ENCODE data around the gene ACVR2A.

DNA sequence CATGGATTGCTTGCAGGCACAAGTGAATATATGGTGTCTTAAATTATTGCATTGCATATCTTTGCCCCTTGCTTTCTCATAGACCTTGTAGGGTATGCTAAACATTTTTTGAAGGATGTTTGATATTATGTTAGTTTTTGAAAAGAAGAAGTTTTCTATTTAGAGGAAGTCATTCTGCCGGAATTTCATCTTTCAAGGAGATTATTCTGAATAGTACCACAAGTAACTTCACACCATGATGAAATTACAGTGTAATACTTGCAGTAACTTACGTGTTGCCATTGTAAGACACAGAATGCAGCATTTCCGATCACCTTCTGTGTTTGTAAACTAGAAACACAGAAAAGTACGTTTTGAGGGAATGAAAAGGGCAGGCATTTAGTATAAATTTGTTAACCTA, 71.9 kb downstream of the ACVR2A start:
- TF ChIP-seq CTCF (IDR thresholded peaks at IDR 0.05): no peak
- TF ChIP-seq, protein P1, sequence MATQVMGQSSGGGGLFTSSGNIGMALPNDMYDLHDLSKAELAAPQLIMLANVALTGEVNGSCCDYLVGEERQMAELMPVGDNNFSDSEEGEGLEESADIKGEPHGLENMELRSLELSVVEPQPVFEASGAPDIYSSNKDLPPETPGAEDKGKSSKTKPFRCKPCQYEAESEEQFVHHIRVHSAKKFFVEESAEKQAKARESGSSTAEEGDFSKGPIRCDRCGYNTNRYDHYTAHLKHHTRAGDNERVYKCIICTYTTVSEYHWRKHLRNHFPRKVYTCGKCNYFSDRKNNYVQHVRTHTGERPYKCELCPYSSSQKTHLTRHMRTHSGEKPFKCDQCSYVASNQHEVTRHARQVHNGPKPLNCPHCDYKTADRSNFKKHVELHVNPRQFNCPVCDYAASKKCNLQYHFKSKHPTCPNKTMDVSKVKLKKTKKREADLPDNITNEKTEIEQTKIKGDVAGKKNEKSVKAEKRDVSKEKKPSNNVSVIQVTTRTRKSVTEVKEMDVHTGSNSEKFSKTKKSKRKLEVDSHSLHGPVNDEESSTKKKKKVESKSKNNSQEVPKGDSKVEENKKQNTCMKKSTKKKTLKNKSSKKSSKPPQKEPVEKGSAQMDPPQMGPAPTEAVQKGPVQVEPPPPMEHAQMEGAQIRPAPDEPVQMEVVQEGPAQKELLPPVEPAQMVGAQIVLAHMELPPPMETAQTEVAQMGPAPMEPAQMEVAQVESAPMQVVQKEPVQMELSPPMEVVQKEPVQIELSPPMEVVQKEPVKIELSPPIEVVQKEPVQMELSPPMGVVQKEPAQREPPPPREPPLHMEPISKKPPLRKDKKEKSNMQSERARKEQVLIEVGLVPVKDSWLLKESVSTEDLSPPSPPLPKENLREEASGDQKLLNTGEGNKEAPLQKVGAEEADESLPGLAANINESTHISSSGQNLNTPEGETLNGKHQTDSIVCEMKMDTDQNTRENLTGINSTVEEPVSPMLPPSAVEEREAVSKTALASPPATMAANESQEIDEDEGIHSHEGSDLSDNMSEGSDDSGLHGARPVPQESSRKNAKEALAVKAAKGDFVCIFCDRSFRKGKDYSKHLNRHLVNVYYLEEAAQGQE (IDR thresholded peaks at IDR 0.05; ENCODE audit: insufficient read depth in 1 of 2, low read depth in 2 of 2, low read length in 1 of 2): no peak
